Tibial nerve (tissue), 4 donors: ENCODE results near the gene ZNF69. TPM values are rescaled to one million over a fixed set of nuclear protein-coding genes. Genes with fewer than 3 reads are reported as not detected.
"Not testable (repeated sequence)": the region's sequence is repeated elsewhere in the genome, so short reads cannot be mapped to it uniquely, and the experiment has no call there.

Source experiments
- DNase-seq, 2 donors: peaks; one replicate each; pipeline ENCODE4 v3.0.0-alpha.2; 2019; ENCODE audit warnings: low spot score in 2 of 2
- H3K27ac ChIP-seq, 4 donors: fragments of 200-600 bp; sonication (generic) in 3 of 4; one replicate each; pipeline ENCODE4 v1.5.1; 2017 to 2019; ENCODE audit warnings: mild to moderate bottlenecking in 1 of 4
- H3K27me3 ChIP-seq, 2 donors: fragments of 200-600 bp; sonication (generic) in 1 of 2; one replicate each; pipeline versions ENCODE4 v1.5.1 to v1.6.0; 2017 to 2019
- H3K36me3 ChIP-seq, 3 donors: fragments of 200-600 bp; sonication (generic); one replicate each; pipeline ENCODE4 v1.5.1; 2018 to 2019
- H3K4me1 ChIP-seq, 4 donors: fragments of 200-600 bp; sonication (generic) in 3 of 4; one replicate each; pipeline ENCODE4 v1.5.1; 2017 to 2019
- H3K4me3 ChIP-seq, 4 donors: fragments of 200-600 bp; sonication (generic) in 3 of 4; one replicate each; pipeline ENCODE4 v1.5.1; 2017 to 2019; ENCODE audit warnings: mild to moderate bottlenecking in 1 of 4, moderate library complexity in 1 of 4
- H3K9me3 ChIP-seq, 4 donors: fragments of 200-600 bp; sonication (generic) in 3 of 4; one replicate each; pipeline ENCODE4 v1.5.1; 2017 to 2019
- CTCF ChIP-seq, 5 experiments: fragments of 200-600 bp in 3 of 5; fragments of 450-650 bp in 2 of 5; sonication (generic) in 3 of 5; IDR thresholded peaks; one replicate each; pipeline ENCODE4 v1.5.1; 2016 to 2019; ENCODE audit warnings: antibody characterized with exemption in 5 of 5, mild to moderate bottlenecking in 3 of 5, moderate library complexity in 2 of 5
- EP300 ChIP-seq, 2 donors: sonication (generic); formaldehyde crosslinking; IDR thresholded peaks; one replicate each; pipeline ENCODE4 v1.6.1; 2017; ENCODE audit warnings: antibody characterized with exemption in 2 of 2, mild to moderate bottlenecking in 1 of 2
- POLR2A ChIP-seq, 2 donors: fragments of 450-650 bp; IDR thresholded peaks; one replicate each; pipeline ENCODE4 v1.6.1; 2017; ENCODE audit warnings: antibody characterized with exemption in 2 of 2, mild to moderate bottlenecking in 2 of 2, moderate library complexity in 2 of 2
- WGBS, 2 donors: methylation state at CpG; one replicate each; pipeline ENCODE4 v1.1.5; 2018; 5-methylcytosine and 5-hydroxymethylcytosine counted together
- total RNA-seq, 4 donors: library from RNA; depleted of rRNA; stranded (reverse); fragments of >200 nt; gene quantifications; one replicate each; pipeline ENCODE4 v1.1.0, GENCODE V29; 2016

The ZNF69 gene
- 10 to 100 TPM in 1 of 4 donors, 1 to 10 TPM in 3; 9.8 to 10.2 (median 9.9) TPM for total RNA-seq

- Histone ChIP-seq H3K9me3 (no peaks in the 10 kb centered on the region), H3K27ac (peak within 1 kb of the TSS; percentile 65 to 91 (median 80)), H3K27me3 (no peaks in the 10 kb centered on the region), H3K4me1 (peaks cover 0 to 19% (median 5%) of the 10 kb centered on the region in 4 donors), H3K36me3 (no peaks in the 10 kb centered on the region), H3K4me3 (peak within 1 kb of the TSS; percentile 50 to 76 (median 68))
- 0 to 1% methylated on average over 29 to 52 of the region's 56 CpGs for WGBS, 2 donors
- peak; percentile 82 to 92 for DNase-seq
- TF ChIP-seq POLR2A (IDR thresholded peaks at IDR 0.05) (peak in 1 of 2 donors; percentile 41), EP300 (IDR thresholded peaks at IDR 0.05) (peak in 1 of 2 donors; percentile 65), CTCF (IDR thresholded peaks at IDR 0.05) (peak in 2 of 5 experiments; percentile 34 to 47)
Measured at GRCh38 chr19:11887611-11888531, at the start of gene ZNF69. ZNF69 (plus strand) TSS chr19:11887782; CDS start chr19:11887924, 142 bp downstream.

- Histone ChIP-seq H3K4me3 (no peak overlapping the region), H3K36me3 (no peaks in the 10 kb centered on the region), H3K4me1 (peaks cover 0 to 5% (median 0%) of the 10 kb centered on the region in 4 donors), H3K9me3 (peaks cover 0 to 5% (median 0%) of the 10 kb centered on the region in 4 donors), H3K27ac (no peak overlapping the region), H3K27me3 (no peaks in the 10 kb centered on the region)
- DNase-seq, result no peak
- TF ChIP-seq CTCF (IDR thresholded peaks at IDR 0.05) (no peak), EP300 (IDR thresholded peaks at IDR 0.05) (no peak), POLR2A (IDR thresholded peaks at IDR 0.05) (no peak)
- WGBS, 2 donors, result 32 to 33% methylated on average over 2 of the region's 2 CpGs
Measured at GRCh38 chr19:11843722-11844121, 43.9 kb upstream of the ZNF69 start.

- peaks cover 0 to 18% (median 0%) of the 10 kb centered on the region in 4 donors for H3K4me1 ChIP-seq
- H3K27me3 ChIP-seq, H3K27ac ChIP-seq, H3K9me3 ChIP-seq, DNase-seq, H3K4me3 ChIP-seq: not testable (repeated sequence)
- 57 to 59% methylated on average over 6 of the region's 6 CpGs for WGBS, 2 donors
- H3K36me3 ChIP-seq, result peaks cover 0 to 10% (median 0%) of the 10 kb centered on the region in 3 donors
Measured at GRCh38 chr19:11847615-11848014, 40.0 kb upstream of the ZNF69 start.

- peaks cover 0 to 2% (median 0%) of the 10 kb centered on the region in 4 donors for H3K9me3 ChIP-seq
- 19 to 27% methylated on average over 11 of the region's 11 CpGs for WGBS, 2 donors
- peaks cover 0 to 18% (median 0%) of the 10 kb centered on the region in 4 donors for H3K4me1 ChIP-seq
- H3K4me3 ChIP-seq, result peak overlapping the region; percentile 45 to 77 (median 65)
- TF ChIP-seq EP300 (IDR thresholded peaks at IDR 0.05) (no peak), POLR2A (IDR thresholded peaks at IDR 0.05) (no peak), CTCF (IDR thresholded peaks at IDR 0.05) (no peak)
- H3K27ac ChIP-seq, result peak overlapping the region in 3 of 4 donors; percentile 76 to 83 (median 79)
- H3K36me3 ChIP-seq, result peaks cover 0 to 16% (median 0%) of the 10 kb centered on the region in 3 donors
- no peaks in the 10 kb centered on the region for H3K27me3 ChIP-seq
- no peak for DNase-seq
Measured at GRCh38 chr19:11848200-11848593, 39.4 kb upstream of the ZNF69 start.

GRCh38 chr19:11848594-11849469 lies 38.8 kb upstream of the ZNF69 start, which contains the start of gene ZNF439:
ZNF439 (plus strand) TSS chr19:11848726; CDS start chr19:11848868, 142 bp downstream.
- Histone ChIP-seq H3K27ac (peak within 1 kb of the TSS; percentile 56 to 83 (median 78)), H3K4me1 (peaks cover 0 to 18% (median 0%) of the 10 kb centered on the region in 4 donors), H3K36me3 (peaks cover 0 to 22% (median 0%) of the 10 kb centered on the region in 3 donors), H3K4me3 (peak within 1 kb of the TSS; percentile 45 to 77 (median 65)), H3K9me3 (peaks cover 0 to 4% (median 0%) of the 10 kb centered on the region in 4 donors), H3K27me3 (no peaks in the 10 kb centered on the region)
- peak; percentile 15 to 75 for TF ChIP-seq EP300 (IDR thresholded peaks at IDR 0.05)
- peak in 1 of 2 donors; percentile 53 for TF ChIP-seq POLR2A (IDR thresholded peaks at IDR 0.05)
- no peak for TF ChIP-seq CTCF (IDR thresholded peaks at IDR 0.05)
- peak; percentile 84 to 91 for DNase-seq
- WGBS, 2 donors, result 1 to 7% methylated on average over 24 to 58 of the region's 59 CpGs

GRCh38 chr19:11850289-11850688 lies 37.3 kb upstream of the ZNF69 start:
- H3K27ac ChIP-seq, H3K9me3 ChIP-seq, DNase-seq, H3K27me3 ChIP-seq, H3K4me3 ChIP-seq: not testable (repeated sequence)
- Histone ChIP-seq H3K36me3 (peaks cover 0 to 36% (median 0%) of the 10 kb centered on the region in 3 donors), H3K4me1 (peaks cover 0 to 18% (median 0%) of the 10 kb centered on the region in 4 donors)
- 94 to 95% methylated on average over 4 of the region's 4 CpGs for WGBS, 2 donors
